Stimulated activated naive B cell treated with anti-CD40 and anti-IgM and Interleukin-4, amounts not matched to agents 10 μg/mL and 1 μg/mL and 100 μg/mL, for 72 hours (primary cell): ENCODE results near the gene RUNX1.

Experiments
- ATAC-seq, 2 donors: fragments of 150-1000 bp; cut with Tn5 transposase; replicated peaks; 2 replicates each; pipeline ENCODE4 v1.10.0; 2021; ENCODE audit warnings: moderate library complexity in 1 of 2
- DNase-seq: peaks from one replicate; pipeline ENCODE4 v3.0.0; 2021
- H3K27ac Mint-ChIP-seq: one replicate; pipeline ENCODE4 v1.8.0; 2022; ENCODE audit warnings: mild to moderate bottlenecking, mixed read lengths
- H3K27me3 Mint-ChIP-seq, 2 donors: one replicate each; pipeline ENCODE4 v1.8.0; 2022; ENCODE audit warnings: mixed read lengths in 2 of 2
- H3K36me3 Mint-ChIP-seq, 2 donors: one replicate each; pipeline ENCODE4 v1.8.0; 2022; ENCODE audit warnings: mixed read lengths in 2 of 2, mild to moderate bottlenecking in 1 of 2
- H3K4me1 Mint-ChIP-seq, 2 donors: one replicate each; pipeline ENCODE4 v1.8.0; 2022; ENCODE audit warnings: mixed read lengths in 2 of 2, mild to moderate bottlenecking in 1 of 2
- H3K4me3 Mint-ChIP-seq, 2 donors: one replicate each; pipeline ENCODE4 v1.8.0; 2022; ENCODE audit warnings: mild to moderate bottlenecking in 2 of 2, mixed read lengths in 2 of 2, moderate library complexity in 1 of 2
- H3K9me3 Mint-ChIP-seq, 2 donors: one replicate each; pipeline ENCODE4 v1.8.0; 2022; ENCODE audit warnings: mixed read lengths in 2 of 2, mild to moderate bottlenecking in 1 of 2

The RUNX1 gene

DNA sequence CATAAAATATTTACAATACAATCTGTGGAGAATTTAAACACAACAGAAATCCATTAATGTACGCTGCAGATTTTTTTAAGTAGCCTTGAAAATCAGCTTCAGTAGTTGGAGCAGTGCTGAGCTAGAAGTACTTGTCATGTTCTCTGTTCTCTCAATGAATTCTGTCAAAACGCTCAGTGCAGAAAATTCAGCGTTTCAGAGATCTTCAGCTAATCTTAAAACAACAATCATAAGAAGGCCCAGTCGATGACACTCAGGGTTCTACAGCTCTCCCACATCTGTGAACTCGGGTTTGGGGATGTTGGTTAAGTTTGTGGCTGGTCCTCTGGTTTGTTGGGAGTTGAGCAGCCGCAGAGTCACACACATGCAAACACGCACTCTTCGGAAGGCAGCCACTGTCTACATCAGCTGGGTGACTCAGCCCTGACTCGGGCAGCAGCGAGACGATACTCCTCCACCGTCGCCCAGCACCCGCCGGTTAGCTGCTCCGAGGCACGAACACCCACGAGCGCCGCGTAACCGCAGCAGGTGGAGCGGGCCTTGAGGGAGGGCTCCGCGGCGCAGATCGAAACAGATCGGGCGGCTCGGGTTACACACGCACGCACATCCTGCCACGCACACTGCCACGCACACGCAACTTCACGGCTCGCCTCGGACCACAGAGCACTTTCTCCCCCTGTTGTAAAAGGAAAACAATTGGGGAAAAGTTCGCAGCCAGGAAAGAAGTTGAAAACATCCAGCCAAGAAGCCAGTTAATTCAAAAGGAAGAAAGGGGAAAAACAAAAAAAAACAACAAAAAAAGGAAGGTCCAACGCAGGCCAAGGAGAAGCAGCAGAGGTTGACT, 161.2 kb downstream of the RUNX1 start:
- Mint-ChIP-seq H3K27me3 (peaks cover 0 to 4% of the 10 kb centered on the region in 2 donors), H3K27ac (peak overlapping the region; percentile 100), H3K36me3 (peaks cover 34 to 37% of the 10 kb centered on the region in 2 donors), H3K9me3 (no peaks in the 10 kb centered on the region), H3K4me1 (peaks cover 26 to 47% of the 10 kb centered on the region in 2 donors), H3K4me3 (peak overlapping the region; percentile 94 to 100)
- peak; percentile 83 for DNase-seq
- peak; percentile 52 to 56 for ATAC-seq

- Mint-ChIP-seq H3K27me3 (peaks cover 0 to 4% of the 10 kb centered on the region in 2 donors), H3K4me3 (peak overlapping the region; percentile 94 to 100), H3K9me3 (no peaks in the 10 kb centered on the region), H3K36me3 (peaks cover 39 to 44% of the 10 kb centered on the region in 2 donors), H3K4me1 (peaks cover 33 to 54% of the 10 kb centered on the region in 2 donors), H3K27ac (peak overlapping the region; percentile 100)
- ATAC-seq (no peak), DNase-seq (no peak)
These were observed 162.0 kb downstream of the RUNX1 start for GRCh38 chr21:34887105-34887442.

- DNase-seq: no peak
- H3K27me3 Mint-ChIP-seq: peaks cover 0 to 4% of the 10 kb centered on the region in 2 donors
- H3K9me3 Mint-ChIP-seq: no peaks in the 10 kb centered on the region
- H3K4me3 Mint-ChIP-seq: peak overlapping the region; percentile 94 to 100
- no peak for ATAC-seq
- H3K36me3 Mint-ChIP-seq: peaks cover 41 to 46% of the 10 kb centered on the region in 2 donors
- peaks cover 34 to 55% of the 10 kb centered on the region in 2 donors for H3K4me1 Mint-ChIP-seq
- H3K27ac Mint-ChIP-seq: peak overlapping the region; percentile 100
These were observed 162.6 kb downstream of the RUNX1 start for GRCh38 chr21:34886240-34887104.

DNA sequence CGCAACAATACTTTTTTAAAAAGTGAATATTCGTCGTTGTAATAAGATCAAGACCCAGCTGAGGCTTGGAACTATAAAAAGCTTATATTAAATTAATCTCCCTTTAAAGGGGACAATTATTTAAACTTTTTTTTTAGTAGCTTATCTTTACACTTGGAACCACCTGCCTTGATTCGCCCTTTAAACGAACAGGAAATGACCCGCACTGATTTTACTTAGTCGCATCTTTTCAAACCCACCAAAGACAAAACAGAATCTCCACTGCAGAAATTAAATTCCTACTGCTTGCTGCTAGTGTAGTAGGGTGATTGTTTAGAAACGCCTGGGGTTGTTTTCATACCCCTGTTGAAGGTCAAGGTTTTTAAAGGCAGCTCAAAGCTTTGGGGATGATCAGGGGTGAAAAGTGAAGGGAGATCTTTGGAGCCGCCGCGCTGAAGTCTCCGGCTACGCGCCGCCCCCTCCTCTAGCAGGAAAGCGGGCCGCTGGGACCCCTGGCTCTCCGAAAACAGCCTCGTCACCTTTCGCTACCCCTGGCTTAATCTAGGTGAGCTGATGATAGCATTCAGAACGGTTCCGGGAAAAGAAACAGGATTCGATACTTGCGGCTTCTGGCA, 163.4 kb downstream of the RUNX1 start:
- ATAC-seq: no peak
- DNase-seq: no peak
- Mint-ChIP-seq H3K27ac (peak overlapping the region; percentile 100), H3K4me3 (peak overlapping the region; percentile 94 to 100), H3K4me1 (peaks cover 28 to 48% of the 10 kb centered on the region in 2 donors), H3K36me3 (peaks cover 42 to 51% of the 10 kb centered on the region in 2 donors), H3K9me3 (no peaks in the 10 kb centered on the region), H3K27me3 (peaks cover 0 to 4% of the 10 kb centered on the region in 2 donors)

- no peak for DNase-seq
- Mint-ChIP-seq H3K9me3 (no peaks in the 10 kb centered on the region), H3K4me3 (peak overlapping the region; percentile 94 to 100), H3K27ac (peak overlapping the region; percentile 67), H3K36me3 (peaks cover 45 to 54% of the 10 kb centered on the region in 2 donors), H3K4me1 (peaks cover 28 to 43% of the 10 kb centered on the region in 2 donors), H3K27me3 (peaks cover 0 to 4% of the 10 kb centered on the region in 2 donors)
- ATAC-seq: no peak
These were observed 164.0 kb downstream of the RUNX1 start for GRCh38 chr21:34885125-34885524.

- ATAC-seq (no peak), DNase-seq (no peak)
- Mint-ChIP-seq H3K9me3 (no peaks in the 10 kb centered on the region), H3K27ac (no peak overlapping the region), H3K4me1 (peaks cover 28 to 43% of the 10 kb centered on the region in 2 donors), H3K27me3 (peaks cover 0 to 4% of the 10 kb centered on the region in 2 donors), H3K4me3 (peak overlapping the region; percentile 55 to 64), H3K36me3 (peaks cover 49 to 59% of the 10 kb centered on the region in 2 donors)
These were observed 164.7 kb downstream of the RUNX1 start for GRCh38 chr21:34884346-34884929.

DNA sequence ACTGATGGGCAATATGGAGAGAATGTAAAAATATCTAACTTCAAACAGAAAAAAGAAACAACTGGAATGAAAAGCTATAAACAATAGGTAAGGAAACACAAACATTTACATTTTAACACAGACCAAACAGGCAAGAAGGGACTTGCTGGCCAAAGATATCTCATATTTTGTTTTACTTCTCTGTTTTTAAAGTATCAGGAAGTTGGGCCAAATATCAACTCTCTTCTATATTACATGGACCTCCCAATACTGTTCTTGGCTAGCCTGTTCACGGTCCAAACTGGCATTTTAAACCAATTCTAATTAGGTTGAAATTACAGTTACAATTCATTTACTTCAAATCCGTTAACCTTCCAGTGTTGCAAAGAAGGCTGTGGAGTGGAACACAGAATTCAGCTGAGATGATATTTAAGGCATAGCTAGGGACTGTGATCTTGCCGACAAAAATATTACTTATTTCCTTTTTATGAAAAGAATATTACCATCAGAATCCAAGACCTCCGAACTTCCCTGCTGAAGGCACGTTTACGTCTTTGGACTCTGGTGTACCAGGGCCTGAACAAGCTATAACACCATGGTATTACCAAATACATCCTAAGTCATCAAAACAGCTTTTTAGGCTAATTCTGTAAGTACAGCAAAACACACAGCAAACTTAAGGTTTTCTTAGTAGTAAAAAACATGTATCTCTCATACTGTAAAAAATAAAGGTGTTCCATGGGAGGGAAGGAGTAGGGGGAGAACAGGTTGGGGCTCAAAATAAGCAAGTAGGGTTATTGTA, 165.4 kb downstream of the RUNX1 start:
- Mint-ChIP-seq H3K27ac (peak overlapping the region; percentile 59), H3K36me3 (peaks cover 49 to 58% of the 10 kb centered on the region in 2 donors), H3K9me3 (no peaks in the 10 kb centered on the region), H3K27me3 (peaks cover 0 to 4% of the 10 kb centered on the region in 2 donors), H3K4me3 (peak overlapping the region; percentile 54 to 55), H3K4me1 (peaks cover 26 to 43% of the 10 kb centered on the region in 2 donors)
- ATAC-seq (no peak), DNase-seq (no peak)

DNA sequence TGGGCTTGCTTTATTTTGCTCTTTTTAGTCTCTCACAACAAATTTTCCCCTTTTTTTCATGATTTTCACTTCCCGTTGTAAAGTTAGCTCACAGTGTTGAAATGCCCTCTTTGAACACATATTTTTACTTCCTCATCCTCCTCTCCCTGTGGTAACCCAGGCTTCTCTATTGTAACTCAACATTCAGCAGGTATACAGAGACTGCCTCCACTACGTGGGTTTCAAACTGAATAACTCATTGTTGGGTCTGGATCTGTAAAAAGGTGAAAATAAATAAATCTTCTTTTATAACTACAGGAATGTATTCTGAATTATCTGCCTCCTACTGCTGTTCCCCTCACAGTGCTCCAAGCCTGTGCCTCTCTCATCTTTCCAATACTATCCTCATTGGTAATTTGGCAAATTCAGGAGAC, 166.4 kb downstream of the RUNX1 start:
- ATAC-seq (peak; percentile 83), DNase-seq (no peak)
- H3K9me3 Mint-ChIP-seq: no peaks in the 10 kb centered on the region
- H3K36me3 Mint-ChIP-seq: peaks cover 52 to 61% of the 10 kb centered on the region in 2 donors
- peak overlapping the region; percentile 54 to 55 for H3K4me3 Mint-ChIP-seq
- H3K27ac Mint-ChIP-seq: no peak overlapping the region
- peaks cover 21 to 36% of the 10 kb centered on the region in 2 donors for H3K4me1 Mint-ChIP-seq
- no peaks in the 10 kb centered on the region for H3K27me3 Mint-ChIP-seq

DNA sequence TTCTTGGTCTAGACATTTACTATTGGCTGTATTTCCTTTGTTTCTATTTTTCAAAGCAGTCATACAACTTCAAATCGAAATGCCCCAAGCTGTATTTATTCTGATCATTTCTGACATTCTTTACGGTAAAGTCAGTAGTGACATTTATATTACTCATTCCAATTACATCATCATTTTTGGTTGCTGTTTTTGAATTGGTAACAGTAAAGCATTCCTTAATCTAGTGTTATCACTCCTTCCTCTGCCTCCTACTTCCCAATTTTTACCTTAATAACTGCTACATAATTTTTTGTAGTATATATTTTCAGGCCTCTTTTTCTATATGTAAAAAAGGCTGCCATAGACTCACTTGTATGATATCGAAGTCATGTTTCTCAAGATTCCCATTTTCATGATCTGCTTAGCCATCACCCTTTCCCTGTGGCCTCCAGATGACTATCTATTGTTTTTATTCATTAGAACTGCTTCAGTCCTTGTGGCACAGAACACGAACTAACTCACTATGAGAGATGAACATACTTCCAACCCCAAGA, 167.2 kb downstream of the RUNX1 start:
- H3K4me1 Mint-ChIP-seq: peaks cover 22 to 35% of the 10 kb centered on the region in 2 donors
- ATAC-seq (no peak), DNase-seq (no peak)
- no peaks in the 10 kb centered on the region for H3K9me3 Mint-ChIP-seq
- peaks cover 54 to 62% of the 10 kb centered on the region in 2 donors for H3K36me3 Mint-ChIP-seq
- peak overlapping the region; percentile 39 for H3K27ac Mint-ChIP-seq
- H3K27me3 Mint-ChIP-seq: no peaks in the 10 kb centered on the region
- H3K4me3 Mint-ChIP-seq: peak overlapping the region; percentile 47 to 55

- DNase-seq (no peak), ATAC-seq (no peak)
- peaks cover 49 to 57% of the 10 kb centered on the region in 2 donors for H3K36me3 Mint-ChIP-seq
- no peak overlapping the region for H3K27ac Mint-ChIP-seq
- no peaks in the 10 kb centered on the region for H3K9me3 Mint-ChIP-seq
- H3K4me1 Mint-ChIP-seq: peaks cover 22 to 30% of the 10 kb centered on the region in 2 donors
- no peaks in the 10 kb centered on the region for H3K27me3 Mint-ChIP-seq
- H3K4me3 Mint-ChIP-seq: no peak overlapping the region
These were observed 167.7 kb downstream of the RUNX1 start for GRCh38 chr21:34881421-34881820.

- H3K4me1 Mint-ChIP-seq: peaks cover 26 to 39% of the 10 kb centered on the region in 2 donors
- peaks cover 45 to 61% of the 10 kb centered on the region in 2 donors for H3K36me3 Mint-ChIP-seq
These were observed 168.7 kb downstream of the RUNX1 start for GRCh38 chr21:34880401-34880800.

DNA sequence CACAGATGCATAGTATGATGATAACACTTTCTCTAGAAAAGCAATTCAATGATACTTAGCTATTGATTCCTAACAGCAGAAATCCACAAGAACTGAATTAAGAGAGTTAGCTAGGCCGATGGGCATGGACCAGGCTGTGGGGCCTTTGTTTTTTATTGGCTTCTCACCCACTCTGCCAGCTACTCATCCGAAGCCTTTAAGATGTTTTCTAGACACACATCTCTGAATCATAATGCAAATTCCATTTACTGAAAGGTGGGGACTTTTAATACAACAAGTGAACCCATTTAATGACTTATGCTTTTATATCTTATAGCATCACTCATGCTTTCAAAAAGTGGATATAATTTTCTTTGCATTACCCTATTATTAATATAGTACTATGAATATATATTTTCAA, 170.2 kb downstream of the RUNX1 start:
- Mint-ChIP-seq H3K27me3 (no peaks in the 10 kb centered on the region), H3K27ac (no peak overlapping the region), H3K36me3 (peaks cover 45 to 64% of the 10 kb centered on the region in 2 donors), H3K4me1 (peaks cover 33 to 45% of the 10 kb centered on the region in 2 donors), H3K9me3 (no peaks in the 10 kb centered on the region), H3K4me3 (no peak overlapping the region)
- DNase-seq: no peak
- no peak for ATAC-seq

More at GRCh38 chr21:34880401-34880800, 168.7 kb downstream of the RUNX1 start:
- Mint-ChIP-seq H3K9me3 (no peaks in the 10 kb centered on the region), H3K27me3 (no peaks in the 10 kb centered on the region), H3K27ac (no peak overlapping the region), H3K4me3 (no peak overlapping the region)
- no peak for DNase-seq
- no peak for ATAC-seq

- H3K9me3 Mint-ChIP-seq: no peaks in the 10 kb centered on the region
- ATAC-seq: no peak
- DNase-seq: no peak
- H3K4me1 Mint-ChIP-seq: peaks cover 30 to 43% of the 10 kb centered on the region in 2 donors
- H3K27ac Mint-ChIP-seq: no peak overlapping the region
- peaks cover 44 to 62% of the 10 kb centered on the region in 2 donors for H3K36me3 Mint-ChIP-seq
- no peaks in the 10 kb centered on the region for H3K27me3 Mint-ChIP-seq
- H3K4me3 Mint-ChIP-seq: no peak overlapping the region
These were observed 170.6 kb downstream of the RUNX1 start for GRCh38 chr21:34878501-34878900.
